Right lobe of liver (tissue), 6 donors: Measurements from ENCODE around the gene PIMREG. TPM values are rescaled to one million over a fixed set of nuclear protein-coding genes. Genes with fewer than 3 reads are reported as not detected.

Experiments
- ATAC-seq, 4 donors: fragments of 200-7000 bp; cut with Tn5 transposase; one replicate each; pipeline ENCODE4 v1.9.1; 2020; ENCODE audit warnings: mild to moderate bottlenecking in 4 of 4, moderate library complexity in 4 of 4
- DNase-seq, 3 donors: peaks; one replicate each; pipeline ENCODE4 v3.0.0-alpha.2; 2020
- H3K27ac ChIP-seq, 3 donors: fragments of 200-600 bp; one replicate each; pipeline ENCODE4 v1.8.0; 2022
- H3K27me3 ChIP-seq, 2 donors: fragments of 200-600 bp; one replicate each; pipeline ENCODE4 v1.8.0; 2022
- H3K36me3 ChIP-seq, 4 donors: fragments of 200-600 bp; sonication (generic) in 1 of 4; one replicate each; pipeline versions ENCODE4 v1.5.1 to v1.8.0; 2017 to 2022; ENCODE audit warnings: control low read depth in 1 of 4
- H3K4me1 ChIP-seq, 4 donors: fragments of 200-600 bp; sonication (generic) in 1 of 4; one replicate each; pipeline versions ENCODE4 v1.5.1 to v1.8.0; 2017 to 2022; ENCODE audit warnings: control low read depth in 1 of 4
- H3K4me3 ChIP-seq, 3 donors: fragments of 200-600 bp; one replicate each; pipeline ENCODE4 v1.8.0; 2022
- H3K9me3 ChIP-seq, 4 donors: fragments of 200-600 bp; sonication (generic) in 1 of 4; one replicate each; pipeline versions ENCODE4 v1.5.1 to v1.8.0; 2017 to 2022; ENCODE audit warnings: control low read depth in 1 of 4
- CTCF ChIP-seq, 4 donors: fragments of 200-600 bp in 3 of 4; fragments of 450-650 bp in 1 of 4; IDR thresholded peaks; one replicate each; pipeline versions ENCODE4 v1.5.1 to v1.8.0; 2016 to 2022; ENCODE audit warnings: antibody characterized with exemption in 4 of 4, mild to moderate bottlenecking in 2 of 4
- POLR2A ChIP-seq: fragments of 450-650 bp; IDR thresholded peaks from one replicate; pipeline ENCODE4 v1.6.1; 2017; ENCODE audit warnings: antibody characterized with exemption, mild to moderate bottlenecking
- WGBS: methylation state at CpG from one replicate; pipeline ENCODE4 v1.1.6; 2018; ENCODE audit warnings: low coverage, low lambda C conversion rate; ENCODE audit not compliant: insufficient coverage; ENCODE audit errors: missing lambda C conversion rate; 5-methylcytosine and 5-hydroxymethylcytosine counted together
- intact Hi-C, 2 donors: fragments of 100-400 bp; cut with DNase I; formaldehyde crosslinking; loops; one replicate each; pipeline versions ENCODE4 v1.11.2 to v1.14.1; 2022
- total RNA-seq, 6 experiments: library from RNA; depleted of rRNA in 2 of 6; stranded (reverse); fragments of >200 nt in 2 of 6; fragmentation: NEBNext Ultra II Directional in 3 of 6; extraction: Animal tissue kit (Norgen Biotek cat#: 25700) in 3 of 6; gene quantifications; one replicate each; pipeline versions ENCODE4 v1.1.0 to v1.2.4, GENCODE V29; 2016 to 2023
- donor health status: DM: no; HTN: yes; CAD: no.
- donor health status: DM: no; HTN: no; CAD: no.
- donor health status: DM: no; HTN: no; CAD: no.
- donor health status: DM: no; HTN: yes; CAD: no.
- donor health status: DM: no; HTN: yes; CAD: no.

The PIMREG gene
- total RNA-seq, 6 experiments from 2014 or later, result 0.18 to 0.37 TPM; not detected in 4

- H3K4me1 ChIP-seq, result no peaks in the 10 kb centered on the region
- no peak overlapping the region for H3K4me3 ChIP-seq
- no peaks in the 10 kb centered on the region for H3K36me3 ChIP-seq
- DNase-seq, result peak in 2 of 3 donors; percentile 29 to 40
- no peak for TF ChIP-seq POLR2A
- no peak for TF ChIP-seq CTCF (IDR thresholded peaks at IDR 0.05)
- 61% methylated on average over 3 of the region's 13 CpGs for WGBS
- H3K27ac ChIP-seq, result no peak overlapping the region
- intact Hi-C loops, result no loop called here
- H3K27me3 ChIP-seq, result no peaks in the 10 kb centered on the region
- peak; percentile 48 to 58 (median 54) for ATAC-seq
- H3K9me3 ChIP-seq, result no peaks in the 10 kb centered on the region
Observed at GRCh38 chr17:6487251-6488007, 43.2 kb downstream of the PIMREG start.

GRCh38 chr17:6488008-6488539 lies 43.8 kb downstream of the PIMREG start:
- Histone ChIP-seq H3K27me3 (no peaks in the 10 kb centered on the region), H3K27ac (no peak overlapping the region), H3K4me3 (no peak overlapping the region), H3K4me1 (no peaks in the 10 kb centered on the region), H3K9me3 (no peaks in the 10 kb centered on the region), H3K36me3 (no peaks in the 10 kb centered on the region)
- ATAC-seq (no peak), DNase-seq (no peak)
- 32% methylated on average over 2 of the region's 6 CpGs for WGBS
- intact Hi-C loops, result no loop called here
- no peak for TF ChIP-seq POLR2A
- no peak for TF ChIP-seq CTCF (IDR thresholded peaks at IDR 0.05)

GRCh38 chr17:6489016-6489550 lies 44.8 kb downstream of the PIMREG start:
- Histone ChIP-seq H3K4me1 (no peaks in the 10 kb centered on the region), H3K4me3 (no peak overlapping the region), H3K27ac (no peak overlapping the region), H3K9me3 (no peaks in the 10 kb centered on the region), H3K27me3 (no peaks in the 10 kb centered on the region), H3K36me3 (no peaks in the 10 kb centered on the region)
- 20% methylated on average over 2 of the region's 6 CpGs for WGBS
- ATAC-seq (no peak), DNase-seq (peak in 1 of 3 donors; percentile 15)
- no peak for TF ChIP-seq CTCF (IDR thresholded peaks at IDR 0.05)
- no peak for TF ChIP-seq POLR2A
- intact Hi-C loops, result no loop called here

GRCh38 chr17:6491071-6491700 lies 46.9 kb downstream of the PIMREG start:
- no peaks in the 10 kb centered on the region for H3K4me1 ChIP-seq
- WGBS, result 80% methylated on average over 5 of the region's 7 CpGs
- intact Hi-C loops, result no loop called here
- TF ChIP-seq CTCF (IDR thresholded peaks at IDR 0.05), result no peak
- no peak for TF ChIP-seq POLR2A
- no peaks in the 10 kb centered on the region for H3K36me3 ChIP-seq
- H3K4me3 ChIP-seq, result no peak overlapping the region
- H3K27me3 ChIP-seq, result no peaks in the 10 kb centered on the region
- H3K9me3 ChIP-seq, result no peaks in the 10 kb centered on the region
- DNase-seq (no peak), ATAC-seq (no peak)
- H3K27ac ChIP-seq, result no peak overlapping the region
